K562 treated with DMSO at 1 percent for 48 hours (cell line): ENCODE measurements around the gene PRPF4. TPM values are rescaled to one million over a fixed set of nuclear protein-coding genes. Genes with fewer than 3 reads are reported as not detected.

ENCODE experiments used
- total RNA-seq: library from RNA; unstranded; fragments of 300-600 nt; gene quantifications from 2 replicates; pipeline ENCODE4 v1.2.3, GENCODE V29; 2022; ENCODE audit warnings: low replicate concordance; ENCODE audit errors: extremely low read depth

Gene PRPF4
- total RNA-seq: not detected in 2 replicates

DNA sequence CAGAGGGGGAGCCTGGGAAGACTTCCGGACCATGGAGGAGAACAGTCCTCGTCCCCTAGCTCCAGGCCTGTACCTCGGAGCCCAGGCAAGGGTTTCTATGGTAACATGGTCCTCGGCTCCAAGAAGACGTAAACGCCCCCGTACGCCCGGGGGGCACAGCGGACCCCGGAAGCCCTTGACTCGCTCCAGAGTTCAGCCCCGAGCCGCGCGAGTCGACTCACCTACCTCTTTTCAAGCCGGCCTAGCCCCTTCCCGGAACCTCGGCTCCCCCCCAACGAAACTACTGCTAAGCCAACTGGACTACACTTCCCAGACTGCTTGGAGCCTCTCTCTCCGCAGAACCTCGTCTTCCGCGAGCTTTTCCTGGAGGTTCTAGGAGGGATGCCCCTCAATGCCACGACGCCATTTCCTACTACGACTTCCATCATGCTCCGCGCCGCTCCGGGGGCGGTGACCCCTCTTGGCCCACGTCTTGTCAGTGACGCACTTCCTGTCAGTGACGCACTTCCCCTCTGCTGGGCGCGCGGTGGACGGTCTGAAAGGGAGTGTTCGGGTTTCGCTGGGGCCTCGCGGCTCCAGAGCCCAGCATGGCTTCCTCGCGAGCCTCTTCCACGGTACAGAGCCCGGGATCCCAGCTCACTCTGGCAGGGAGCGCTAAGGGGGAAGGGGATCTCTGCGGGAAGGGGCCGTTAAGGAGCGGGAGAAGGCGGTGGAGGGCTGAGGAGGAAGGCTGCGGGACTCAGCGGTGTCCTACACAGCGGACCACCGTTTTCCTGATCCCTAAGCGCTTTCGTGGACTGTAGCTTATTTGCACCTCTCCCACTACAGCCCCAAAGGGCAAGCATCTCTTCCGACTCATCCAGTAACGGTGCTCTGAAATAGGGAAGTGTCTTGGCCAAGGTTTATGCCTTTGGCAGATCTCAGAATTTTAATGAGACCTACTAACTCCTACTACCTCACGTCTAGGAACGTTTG is at the start of gene PRPF4, which contains the start of gene CDC26:
PRPF4 (plus strand) TSS at position 502 of the 975 bp plus-strand sequence; CDS start at position 588, 86 bp downstream.
CDC26 (minus strand) TSS at position 416 of the 975 bp plus-strand sequence. CDS start 3,065 bp downstream, outside the sequence.

DNA sequence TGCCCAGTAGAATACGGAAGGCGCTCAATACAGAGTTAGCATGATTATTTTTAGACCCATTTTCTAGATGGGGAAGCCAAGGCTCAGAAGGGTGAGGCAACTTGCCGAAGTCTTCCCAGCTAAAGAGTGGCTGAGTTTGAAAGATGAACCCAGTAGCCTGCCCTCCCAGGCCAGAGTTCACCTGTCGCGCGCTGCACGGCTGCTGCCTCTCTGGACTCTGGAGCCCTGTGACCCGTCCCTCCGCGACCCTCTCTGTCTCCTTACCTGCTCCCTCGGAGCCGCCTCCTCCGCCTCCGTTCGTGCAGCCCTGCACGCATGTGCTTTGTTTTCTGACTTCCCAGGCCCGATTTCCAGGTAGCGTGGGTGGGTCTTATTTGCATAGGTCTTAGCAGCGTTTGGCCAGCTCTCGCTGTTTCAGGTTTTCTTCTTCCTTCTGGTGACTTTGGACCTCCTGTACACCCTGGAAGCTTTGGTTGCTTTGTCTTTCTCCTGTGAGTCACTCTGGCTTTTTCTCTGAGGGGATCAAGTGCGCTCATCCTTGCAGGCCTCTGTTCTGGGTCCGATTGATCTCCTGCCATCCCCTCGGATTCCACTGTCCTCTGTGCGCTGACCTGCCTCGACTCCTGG is 27.4 kb downstream of the PRPF4 start, which contains the start of gene RNF183:
RNF183 (minus strand) TSS at position 585 of the 627 bp plus-strand sequence. CDS start 5,192 bp downstream, outside the sequence.

DNA sequence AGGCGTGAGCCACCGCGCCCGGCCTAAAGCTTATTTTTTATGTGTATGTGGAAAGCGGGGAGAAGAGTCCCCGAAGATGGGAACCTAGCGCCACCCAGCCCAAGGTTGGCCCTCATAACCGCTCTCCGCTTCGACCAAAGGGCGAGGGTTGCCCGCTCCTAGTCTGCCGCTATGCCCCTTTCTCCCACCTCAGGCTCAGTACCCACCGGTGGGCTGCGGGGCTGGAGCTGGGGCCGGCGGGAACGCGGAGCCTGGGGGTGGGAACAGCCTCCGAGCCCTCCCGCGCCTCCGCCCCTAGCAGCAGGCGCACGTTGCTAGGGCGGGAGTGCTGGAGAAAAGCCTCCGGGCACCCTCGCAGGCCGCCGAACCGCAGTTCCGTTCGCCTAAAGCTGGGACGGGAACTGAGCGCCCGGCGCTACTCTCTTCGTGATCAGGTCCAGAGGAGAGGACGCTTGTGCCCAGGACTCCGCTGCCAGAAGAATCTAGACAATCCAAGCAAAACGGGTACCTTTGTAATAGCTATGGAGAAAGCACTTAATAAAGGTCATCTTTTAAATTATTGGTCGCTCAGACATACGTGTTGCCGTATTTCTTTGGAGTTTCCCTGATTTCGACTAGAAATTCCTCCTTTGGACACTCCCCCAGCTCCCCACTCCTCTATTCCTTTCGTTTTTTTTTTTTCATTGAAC is 64.7 kb downstream of the PRPF4 start, which contains the start of gene WDR31:
WDR31 (minus strand) TSS at position 265 of the 689 bp plus-strand sequence. CDS start 8,253 bp downstream, outside the sequence.

Other genes with a start within 250 kb of the PRPF4 start
- gene ZFP37, start 218.9 kb upstream of the PRPF4 start, total RNA-seq: not detected in 2 replicates
- not detected in 2 replicates for gene SLC31A2, start 124.7 kb upstream of the PRPF4 start, total RNA-seq
- not detected in 2 replicates for gene FKBP15, start 54.4 kb upstream of the PRPF4 start, total RNA-seq
- not detected in 2 replicates for gene SLC31A1, start 54.1 kb upstream of the PRPF4 start, total RNA-seq
- gene CDC26, start 86 bp upstream of the PRPF4 start, total RNA-seq: not detected in 2 replicates
- not detected in 2 replicates for gene RNF183, start 27.7 kb downstream of the PRPF4 start, total RNA-seq
- gene WDR31, start 64.6 kb downstream of the PRPF4 start, total RNA-seq: not detected in 2 replicates
- not detected in 2 replicates for gene BSPRY, start 73.9 kb downstream of the PRPF4 start, total RNA-seq
- not detected in 2 replicates for gene HDHD3, start 101.3 kb downstream of the PRPF4 start, total RNA-seq
- not detected in 2 replicates for gene ALAD, start 125.6 kb downstream of the PRPF4 start, total RNA-seq
- not detected in 2 replicates for gene POLE3, start 135.0 kb downstream of the PRPF4 start, total RNA-seq
- not detected in 2 replicates for gene C9orf43, start 135.1 kb downstream of the PRPF4 start, total RNA-seq
- gene RGS3, start 188.1 kb downstream of the PRPF4 start, total RNA-seq: not detected in 2 replicates